Keratinocyte (primary cell): ENCODE data around the gene MRPL24.

Source experiments
- EZH2 ChIP-seq: IDR thresholded peaks from one replicate; pipeline ENCODE4 v1.6.1; 2012; ENCODE audit warnings: inconsistent platforms, mild to moderate bottlenecking, low read length, moderate library complexity
- TF ChIP-seq, protein P1 (sequence below), 3 experiments: IDR thresholded peaks in 1 of 3; conservative IDR thresholded peaks in 1 of 3; optimal IDR thresholded peaks in 1 of 3; 2 replicates in 2 of 3; 3 replicates in 1 of 3; pipeline versions ENCODE3 to v1.5.1; 2011; ENCODE audit warnings: low read length in 3 of 3, mild to moderate bottlenecking in 3 of 3, moderate library complexity in 2 of 3, control low read depth in 1 of 3, inconsistent platforms in 1 of 3; ENCODE audit not compliant: insufficient read depth in 2 of 3; ENCODE audit errors: extremely low read depth in 1 of 3

GRCh38 chr1:156768610-156769295, 27.9 kb upstream of the MRPL24 start:
- TF ChIP-seq EZH2, result no peak
- TF ChIP-seq, protein P1, sequence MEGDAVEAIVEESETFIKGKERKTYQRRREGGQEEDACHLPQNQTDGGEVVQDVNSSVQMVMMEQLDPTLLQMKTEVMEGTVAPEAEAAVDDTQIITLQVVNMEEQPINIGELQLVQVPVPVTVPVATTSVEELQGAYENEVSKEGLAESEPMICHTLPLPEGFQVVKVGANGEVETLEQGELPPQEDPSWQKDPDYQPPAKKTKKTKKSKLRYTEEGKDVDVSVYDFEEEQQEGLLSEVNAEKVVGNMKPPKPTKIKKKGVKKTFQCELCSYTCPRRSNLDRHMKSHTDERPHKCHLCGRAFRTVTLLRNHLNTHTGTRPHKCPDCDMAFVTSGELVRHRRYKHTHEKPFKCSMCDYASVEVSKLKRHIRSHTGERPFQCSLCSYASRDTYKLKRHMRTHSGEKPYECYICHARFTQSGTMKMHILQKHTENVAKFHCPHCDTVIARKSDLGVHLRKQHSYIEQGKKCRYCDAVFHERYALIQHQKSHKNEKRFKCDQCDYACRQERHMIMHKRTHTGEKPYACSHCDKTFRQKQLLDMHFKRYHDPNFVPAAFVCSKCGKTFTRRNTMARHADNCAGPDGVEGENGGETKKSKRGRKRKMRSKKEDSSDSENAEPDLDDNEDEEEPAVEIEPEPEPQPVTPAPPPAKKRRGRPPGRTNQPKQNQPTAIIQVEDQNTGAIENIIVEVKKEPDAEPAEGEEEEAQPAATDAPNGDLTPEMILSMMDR (optimal IDR thresholded peaks at IDR 0.05 in 1 of 3, IDR thresholded peaks at IDR 0.05 in 1 of 3, conservative IDR thresholded peaks at IDR 0.05 in 1 of 3; ENCODE audit: extremely low read depth in 1 of 3, insufficient read depth in 2 of 3, low read length in 3 of 3), result no peak
